Right lobe of liver (tissue), 4 donors: ENCODE measurements around the gene AHI1.

Source experiments
- POLR2A ChIP-seq: fragments of 450-650 bp; IDR thresholded peaks from one replicate; pipeline ENCODE4 v1.6.1; 2017; ENCODE audit warnings: antibody characterized with exemption, mild to moderate bottlenecking
- TF ChIP-seq, protein P1 (sequence below), 4 donors: fragments of 200-600 bp in 3 of 4; fragments of 450-650 bp in 1 of 4; IDR thresholded peaks; one replicate each; pipeline versions ENCODE4 v1.5.1 to v1.8.0; 2016 to 2022; ENCODE audit warnings: antibody characterized with exemption in 4 of 4, mild to moderate bottlenecking in 2 of 4
- donor health status: DM: no; HTN: no; CAD: no.
- donor health status: DM: no; HTN: no; CAD: no.
- donor health status: DM: no; HTN: yes; CAD: no.

DNA sequence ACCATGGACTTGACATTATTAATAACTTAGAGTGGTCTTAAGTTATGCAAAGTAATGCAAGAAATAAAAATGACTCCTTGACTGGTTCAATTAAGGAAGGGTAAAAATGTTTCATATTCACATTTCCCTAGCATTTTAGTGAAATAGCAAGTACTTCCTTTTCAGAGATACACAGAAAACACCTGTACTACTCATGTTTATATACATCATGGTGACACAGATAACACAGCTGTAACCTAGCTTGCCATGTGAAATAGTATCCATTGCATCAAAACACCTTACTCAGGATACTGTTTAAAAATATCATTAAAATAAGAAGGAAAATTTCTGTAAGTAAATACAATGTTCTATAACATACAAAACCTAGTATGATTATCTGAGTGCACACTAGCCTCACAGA is 102.4 kb downstream of the AHI1 start:
- TF ChIP-seq, protein P1, sequence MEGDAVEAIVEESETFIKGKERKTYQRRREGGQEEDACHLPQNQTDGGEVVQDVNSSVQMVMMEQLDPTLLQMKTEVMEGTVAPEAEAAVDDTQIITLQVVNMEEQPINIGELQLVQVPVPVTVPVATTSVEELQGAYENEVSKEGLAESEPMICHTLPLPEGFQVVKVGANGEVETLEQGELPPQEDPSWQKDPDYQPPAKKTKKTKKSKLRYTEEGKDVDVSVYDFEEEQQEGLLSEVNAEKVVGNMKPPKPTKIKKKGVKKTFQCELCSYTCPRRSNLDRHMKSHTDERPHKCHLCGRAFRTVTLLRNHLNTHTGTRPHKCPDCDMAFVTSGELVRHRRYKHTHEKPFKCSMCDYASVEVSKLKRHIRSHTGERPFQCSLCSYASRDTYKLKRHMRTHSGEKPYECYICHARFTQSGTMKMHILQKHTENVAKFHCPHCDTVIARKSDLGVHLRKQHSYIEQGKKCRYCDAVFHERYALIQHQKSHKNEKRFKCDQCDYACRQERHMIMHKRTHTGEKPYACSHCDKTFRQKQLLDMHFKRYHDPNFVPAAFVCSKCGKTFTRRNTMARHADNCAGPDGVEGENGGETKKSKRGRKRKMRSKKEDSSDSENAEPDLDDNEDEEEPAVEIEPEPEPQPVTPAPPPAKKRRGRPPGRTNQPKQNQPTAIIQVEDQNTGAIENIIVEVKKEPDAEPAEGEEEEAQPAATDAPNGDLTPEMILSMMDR (IDR thresholded peaks at IDR 0.05), result no peak
- no peak for TF ChIP-seq POLR2A
